Activated T-cell treated with anti-CD3 and anti-CD28 coated beads, Interleukin-2, amount 50 U/mL, for 4 hours (primary cell): ENCODE measurements around the gene AIG1. TPM values are rescaled to one million over a fixed set of nuclear protein-coding genes. Genes with fewer than 3 reads are reported as not detected.
"Not testable (repeated sequence)": the region's sequence is repeated elsewhere in the genome, so short reads cannot be mapped to it uniquely, and the experiment has no call there.

Experiments
- ATAC-seq, 2 donors: fragments of 200-7000 bp; cut with Tn5 transposase; one replicate each; pipeline ENCODE4 v1.10.0; 2021
- DNase-seq: peaks from one replicate; pipeline ENCODE4 v3.0.0-alpha.2; 2020
- H3K27me3 Mint-ChIP-seq: one replicate; pipeline ENCODE4 v1.8.0; 2021; ENCODE audit warnings: low read depth, mixed read lengths
- H3K36me3 Mint-ChIP-seq: one replicate; pipeline ENCODE4 v1.8.0; 2022; ENCODE audit warnings: mixed read lengths; ENCODE audit not compliant: insufficient read depth
- H3K4me1 Mint-ChIP-seq: one replicate; pipeline ENCODE4 v1.8.0; 2021; ENCODE audit warnings: low read depth, mixed read lengths
- H3K4me3 Mint-ChIP-seq: one replicate; pipeline ENCODE4 v1.8.0; 2021; ENCODE audit warnings: mild to moderate bottlenecking, moderate library complexity, mixed read lengths
- H3K9me3 Mint-ChIP-seq: one replicate; pipeline ENCODE4 v1.8.0; 2021; ENCODE audit warnings: mixed read lengths
- total RNA-seq, 3 donors: library from RNA; stranded (reverse); gene quantifications; one replicate each; pipeline ENCODE4 v1.2.1, GENCODE V29; 2021

The AIG1 gene
- total RNA-seq, 3 donors from 2014 or later, result 3.9 to 7.6 (median 5.5) TPM

DNA sequence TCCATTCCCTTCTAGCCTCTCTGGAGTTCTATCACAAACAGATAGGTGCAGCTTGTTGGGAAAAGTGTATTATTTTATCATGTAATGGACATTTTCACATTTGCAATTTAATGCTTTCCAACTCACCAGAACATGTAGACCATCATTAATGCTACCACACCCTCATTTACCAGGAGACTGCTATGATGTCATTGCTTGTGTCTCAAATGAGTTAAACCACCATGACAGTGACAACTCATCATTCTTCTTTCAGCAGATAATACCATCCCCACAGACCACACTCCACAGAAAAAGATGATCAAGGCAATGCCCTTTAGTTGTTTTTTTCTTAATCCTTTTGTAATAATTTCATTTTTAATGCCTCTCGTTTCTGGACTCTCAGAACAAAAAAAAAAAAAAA, 168.7 kb downstream of the AIG1 start:
- no peaks in the 10 kb centered on the region for H3K27me3 Mint-ChIP-seq
- no peaks in the 10 kb centered on the region for H3K4me1 Mint-ChIP-seq

DNA sequence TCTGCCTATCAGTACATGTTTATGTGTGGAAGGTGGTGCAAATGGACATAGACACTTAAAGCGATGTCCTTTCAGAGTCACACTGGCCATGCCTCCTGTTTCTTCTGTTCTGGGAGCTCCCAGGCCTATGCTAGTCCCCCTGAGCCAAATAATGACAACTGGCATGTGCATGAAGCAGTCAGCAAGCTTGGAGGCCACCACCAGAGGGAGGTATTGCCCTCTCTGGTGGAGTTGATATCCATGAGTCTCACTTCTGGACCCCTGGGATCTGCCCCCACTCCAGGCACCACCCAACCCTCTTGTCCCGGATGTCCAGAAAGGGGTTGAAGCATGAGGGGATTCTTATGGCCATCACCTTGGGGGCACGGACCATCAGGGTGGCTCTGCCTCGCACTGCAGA, 172.2 kb downstream of the AIG1 start:
- no peak for ATAC-seq
- Mint-ChIP-seq H3K27me3 (no peaks in the 10 kb centered on the region), H3K4me3 (no peak overlapping the region), H3K4me1 (no peaks in the 10 kb centered on the region), H3K36me3 (peaks cover 3% of the 10 kb centered on the region), H3K9me3 (no peaks in the 10 kb centered on the region)
- no peak for DNase-seq

More for the DNA sequence above, 168.7 kb downstream of the AIG1 start:
- Mint-ChIP-seq H3K36me3 (peaks cover 3% of the 10 kb centered on the region), H3K9me3 (no peaks in the 10 kb centered on the region), H3K4me3 (no peak overlapping the region)
- ATAC-seq (no peak), DNase-seq (no peak)

- Mint-ChIP-seq H3K9me3 (no peaks in the 10 kb centered on the region), H3K27me3 (no peaks in the 10 kb centered on the region), H3K4me3 (no peak overlapping the region), H3K36me3 (no peaks in the 10 kb centered on the region), H3K4me1 (no peaks in the 10 kb centered on the region)
- no peak for ATAC-seq
- no peak for DNase-seq
Measured at GRCh38 chr6:143233554-143234285, 173.0 kb downstream of the AIG1 start.

DNA sequence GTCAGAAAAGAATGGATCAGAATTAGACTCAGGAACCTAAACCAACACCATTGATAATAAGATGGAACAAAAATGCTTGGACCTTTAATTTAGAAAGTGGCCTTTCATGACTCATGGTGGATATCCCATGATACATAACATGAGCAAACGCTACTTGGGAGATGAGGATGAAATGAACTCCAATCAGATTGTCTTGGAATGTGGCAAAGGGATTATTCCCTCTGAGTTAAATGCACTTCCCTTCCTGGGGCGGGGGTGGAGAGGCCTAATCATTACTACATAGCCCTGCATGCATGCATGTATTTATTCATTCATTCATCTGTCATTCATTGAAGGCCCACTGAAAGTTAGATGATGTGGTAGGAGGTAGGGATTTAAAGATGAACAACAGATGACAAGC, 174.0 kb downstream of the AIG1 start:
- DNase-seq (no peak), ATAC-seq (no peak)
- Mint-ChIP-seq H3K9me3 (no peaks in the 10 kb centered on the region), H3K36me3 (no peaks in the 10 kb centered on the region), H3K4me3 (no peak overlapping the region), H3K27me3 (no peaks in the 10 kb centered on the region), H3K4me1 (no peaks in the 10 kb centered on the region)

DNA sequence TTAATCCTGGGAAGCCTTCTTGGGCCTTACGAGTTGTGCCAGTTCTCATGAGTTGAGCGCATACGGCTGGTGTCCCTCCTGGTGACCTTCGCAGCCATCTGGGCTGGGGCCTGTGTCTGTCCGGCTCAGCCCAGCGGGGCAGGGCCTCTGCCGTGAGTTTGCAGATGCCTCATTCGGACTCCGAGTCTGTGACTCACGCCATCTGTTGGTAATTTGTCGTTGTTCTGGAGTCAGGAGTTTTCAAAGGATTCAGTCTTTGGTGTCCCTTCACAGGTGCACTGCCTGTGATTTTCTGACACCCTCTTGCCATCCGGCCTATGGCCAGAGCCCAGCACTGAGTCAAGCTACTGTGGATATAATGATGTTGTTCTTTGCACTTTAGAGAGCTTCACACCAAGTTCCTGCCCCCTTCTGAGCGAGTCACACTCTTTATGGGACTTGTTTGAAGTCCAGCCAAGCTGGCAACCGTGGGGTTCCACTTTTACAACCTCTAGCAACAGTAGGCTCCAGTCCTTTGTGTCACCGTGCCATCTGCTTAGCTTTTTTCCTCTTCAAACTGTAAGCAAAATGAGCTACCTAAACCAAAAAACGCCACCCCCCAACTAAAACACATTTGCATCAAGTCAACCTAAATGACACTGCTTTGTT, 175.6 kb downstream of the AIG1 start:
- Mint-ChIP-seq H3K4me1 (no peaks in the 10 kb centered on the region), H3K4me3 (no peak overlapping the region), H3K9me3 (no peaks in the 10 kb centered on the region), H3K27me3 (no peaks in the 10 kb centered on the region), H3K36me3 (no peaks in the 10 kb centered on the region)
- DNase-seq (no peak), ATAC-seq (no peak)

GRCh38 chr6:143238306-143238705, 177.6 kb downstream of the AIG1 start:
- Mint-ChIP-seq H3K27me3 (no peaks in the 10 kb centered on the region), H3K9me3 (no peaks in the 10 kb centered on the region), H3K4me1 (no peaks in the 10 kb centered on the region), H3K4me3 (no peak overlapping the region), H3K36me3 (no peaks in the 10 kb centered on the region)
- DNase-seq (no peak), ATAC-seq (no peak)

GRCh38 chr6:143241111-143241510, 180.4 kb downstream of the AIG1 start:
- Mint-ChIP-seq H3K4me1 (no peaks in the 10 kb centered on the region), H3K36me3 (peaks cover 1% of the 10 kb centered on the region), H3K9me3 (peaks cover 2% of the 10 kb centered on the region), H3K27me3 (no peaks in the 10 kb centered on the region), H3K4me3 (no peak overlapping the region)
- no peak for DNase-seq
- no peak for ATAC-seq

DNA sequence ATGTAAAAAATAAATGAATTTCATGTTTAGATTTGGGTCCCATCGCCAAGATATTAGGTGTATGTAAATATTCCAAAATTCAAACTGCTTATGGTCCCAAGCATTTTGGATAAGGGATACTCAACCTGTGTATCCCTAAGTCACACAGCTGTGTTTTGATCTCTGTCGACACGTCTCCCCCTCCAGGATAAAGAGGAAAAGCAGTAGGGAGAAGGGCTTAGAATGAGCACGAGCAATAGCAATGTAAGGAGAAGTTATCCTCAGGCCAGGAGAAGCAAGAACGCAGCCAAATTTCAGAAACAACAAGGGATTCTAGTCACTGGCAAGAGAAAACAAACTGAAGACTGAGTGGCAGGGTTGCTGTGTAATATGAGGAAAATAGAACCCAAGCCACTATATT, 181.2 kb downstream of the AIG1 start:
- no peak for ATAC-seq
- DNase-seq, result no peak
- H3K36me3 Mint-ChIP-seq, result peaks cover 2% of the 10 kb centered on the region
- H3K4me1 Mint-ChIP-seq, result no peaks in the 10 kb centered on the region
- H3K4me3 Mint-ChIP-seq, result no peak overlapping the region
- no peaks in the 10 kb centered on the region for H3K27me3 Mint-ChIP-seq
- peaks cover 9% of the 10 kb centered on the region for H3K9me3 Mint-ChIP-seq

- ATAC-seq, result no peak
- no peak for DNase-seq
- H3K4me3 Mint-ChIP-seq, result no peak overlapping the region
- no peaks in the 10 kb centered on the region for H3K27me3 Mint-ChIP-seq
- peaks cover 2% of the 10 kb centered on the region for H3K36me3 Mint-ChIP-seq
- peaks cover 2% of the 10 kb centered on the region for H3K4me1 Mint-ChIP-seq
- peaks cover 9% of the 10 kb centered on the region for H3K9me3 Mint-ChIP-seq
Measured at GRCh38 chr6:143243786-143244185, 183.1 kb downstream of the AIG1 start.

DNA sequence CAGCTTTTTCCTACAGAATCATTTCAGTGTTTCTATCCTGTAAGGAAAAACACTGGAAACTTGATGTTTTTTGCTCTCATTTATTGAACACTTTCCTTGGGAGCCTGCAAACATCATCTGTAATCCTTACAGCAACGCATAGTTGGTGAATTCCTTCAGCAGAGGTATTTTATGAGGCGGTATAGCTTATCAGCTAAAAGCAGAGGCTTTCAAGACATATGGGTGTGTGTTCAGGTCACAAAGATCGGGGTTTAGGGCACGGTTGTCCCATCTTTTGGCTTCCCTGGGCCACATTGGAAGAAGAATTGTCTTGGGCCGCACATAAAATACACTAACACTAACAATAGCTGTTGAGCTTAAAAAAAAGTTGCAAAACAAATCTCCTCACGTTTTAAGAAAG, 185.0 kb downstream of the AIG1 start:
- DNase-seq, result no peak
- Mint-ChIP-seq H3K4me1 (peaks cover 2% of the 10 kb centered on the region), H3K4me3 (no peak overlapping the region), H3K9me3 (peaks cover 9% of the 10 kb centered on the region), H3K36me3 (peaks cover 3% of the 10 kb centered on the region), H3K27me3 (no peaks in the 10 kb centered on the region)
- ATAC-seq, result no peak

- not testable (repeated sequence) for H3K9me3 Mint-ChIP-seq, H3K4me3 Mint-ChIP-seq, H3K4me1 Mint-ChIP-seq, H3K27me3 Mint-ChIP-seq, H3K36me3 Mint-ChIP-seq, ATAC-seq, DNase-seq
Measured at GRCh38 chr6:143246166-143246775, 185.6 kb downstream of the AIG1 start.

DNA sequence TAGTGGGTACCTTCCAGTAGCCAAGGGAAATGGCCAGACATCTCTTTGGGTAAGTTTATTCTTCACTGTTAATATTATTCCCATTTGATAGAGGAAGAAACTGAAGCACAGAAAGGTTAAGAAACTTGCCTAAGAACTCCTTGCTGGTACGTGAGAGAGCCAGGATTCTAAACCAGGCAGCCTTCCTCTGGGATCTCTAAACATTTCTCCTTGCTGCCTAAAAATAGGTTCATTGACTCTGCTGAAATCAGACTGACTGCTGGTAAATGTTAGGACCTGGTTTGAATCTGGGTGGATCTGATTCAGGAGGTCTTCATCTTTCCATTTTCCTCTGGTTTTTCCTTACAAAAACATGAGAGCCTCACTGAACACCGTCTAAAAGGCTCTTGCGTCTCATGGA, 186.9 kb downstream of the AIG1 start:
- H3K9me3 Mint-ChIP-seq, result peaks cover 9% of the 10 kb centered on the region
- no peaks in the 10 kb centered on the region for H3K27me3 Mint-ChIP-seq
- DNase-seq (no peak), ATAC-seq (no peak)
- H3K4me1 Mint-ChIP-seq, result peaks cover 2% of the 10 kb centered on the region
- H3K36me3 Mint-ChIP-seq, result peaks cover 4% of the 10 kb centered on the region
- H3K4me3 Mint-ChIP-seq, result no peak overlapping the region

- peak; percentile 85 to 93 for ATAC-seq
Measured at GRCh38 chr6:143248359-143248758, 187.7 kb downstream of the AIG1 start.

GRCh38 chr6:143251288-143251687, 190.6 kb downstream of the AIG1 start:
- peaks cover 2% of the 10 kb centered on the region for H3K36me3 Mint-ChIP-seq
- H3K27me3 Mint-ChIP-seq, result no peaks in the 10 kb centered on the region
- H3K4me1 Mint-ChIP-seq, result peaks cover 2% of the 10 kb centered on the region
- no peak overlapping the region for H3K4me3 Mint-ChIP-seq
- peaks cover 5% of the 10 kb centered on the region for H3K9me3 Mint-ChIP-seq
- no peak for DNase-seq
- ATAC-seq, result no peak

More at GRCh38 chr6:143248359-143248758, 187.7 kb downstream of the AIG1 start:
- H3K4me3 Mint-ChIP-seq, result no peak overlapping the region
- H3K36me3 Mint-ChIP-seq, result peaks cover 4% of the 10 kb centered on the region
- H3K27me3 Mint-ChIP-seq, result no peaks in the 10 kb centered on the region
- DNase-seq, result no peak
- peaks cover 2% of the 10 kb centered on the region for H3K4me1 Mint-ChIP-seq
- peaks cover 9% of the 10 kb centered on the region for H3K9me3 Mint-ChIP-seq

- ATAC-seq, result no peak
- peaks cover 2% of the 10 kb centered on the region for H3K4me1 Mint-ChIP-seq
Measured at GRCh38 chr6:143252961-143253360, 192.3 kb downstream of the AIG1 start.

More at GRCh38 chr6:143252961-143253360, 192.3 kb downstream of the AIG1 start:
- no peak for DNase-seq
- H3K36me3 Mint-ChIP-seq, result peaks cover 2% of the 10 kb centered on the region
- H3K27me3 Mint-ChIP-seq, result no peaks in the 10 kb centered on the region
- no peaks in the 10 kb centered on the region for H3K9me3 Mint-ChIP-seq
- no peak overlapping the region for H3K4me3 Mint-ChIP-seq
